ENCODE data around the gene PTEN.

DNA sequence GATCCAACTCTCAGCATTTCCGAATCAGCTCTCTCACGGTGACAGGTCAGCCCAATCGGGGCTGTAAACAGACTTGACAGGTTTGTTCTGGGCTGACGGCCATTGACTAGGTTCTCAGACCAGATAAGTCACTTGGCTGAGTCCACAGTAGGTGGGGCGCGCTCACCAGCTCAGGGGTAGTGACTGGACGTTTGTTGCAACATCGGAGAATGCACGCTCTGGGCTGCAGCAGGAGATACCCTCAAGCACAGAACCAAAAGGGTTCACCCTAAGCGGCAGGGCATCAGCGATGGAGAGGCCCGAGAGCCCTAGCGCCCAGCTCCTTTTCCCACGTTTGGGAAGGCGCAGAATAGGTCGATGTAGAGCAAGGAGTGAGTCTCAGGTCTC lies 1.9 kb upstream of the PTEN start:
- TF ChIP-seq, protein P1, sequence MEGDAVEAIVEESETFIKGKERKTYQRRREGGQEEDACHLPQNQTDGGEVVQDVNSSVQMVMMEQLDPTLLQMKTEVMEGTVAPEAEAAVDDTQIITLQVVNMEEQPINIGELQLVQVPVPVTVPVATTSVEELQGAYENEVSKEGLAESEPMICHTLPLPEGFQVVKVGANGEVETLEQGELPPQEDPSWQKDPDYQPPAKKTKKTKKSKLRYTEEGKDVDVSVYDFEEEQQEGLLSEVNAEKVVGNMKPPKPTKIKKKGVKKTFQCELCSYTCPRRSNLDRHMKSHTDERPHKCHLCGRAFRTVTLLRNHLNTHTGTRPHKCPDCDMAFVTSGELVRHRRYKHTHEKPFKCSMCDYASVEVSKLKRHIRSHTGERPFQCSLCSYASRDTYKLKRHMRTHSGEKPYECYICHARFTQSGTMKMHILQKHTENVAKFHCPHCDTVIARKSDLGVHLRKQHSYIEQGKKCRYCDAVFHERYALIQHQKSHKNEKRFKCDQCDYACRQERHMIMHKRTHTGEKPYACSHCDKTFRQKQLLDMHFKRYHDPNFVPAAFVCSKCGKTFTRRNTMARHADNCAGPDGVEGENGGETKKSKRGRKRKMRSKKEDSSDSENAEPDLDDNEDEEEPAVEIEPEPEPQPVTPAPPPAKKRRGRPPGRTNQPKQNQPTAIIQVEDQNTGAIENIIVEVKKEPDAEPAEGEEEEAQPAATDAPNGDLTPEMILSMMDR (IDR thresholded peaks at IDR 0.05): no peak
- no peak for TF ChIP-seq ZFX (IDR thresholded peaks at IDR 0.05; ENCODE audit: borderline replicate concordance)

Measured in 22Rv1 (cell line).